CD4-positive, alpha-beta T cell treated with Interleukin-1 beta for 1 hour (primary cell): ENCODE data around the gene FCAMR.
A peak's percentile ranks its signal among the peaks of the same experiment; 100 is the strongest.

ENCODE experiments used
- DNase-seq, 2 donors: peaks; one replicate each; pipeline ENCODE4 v3.0.0-alpha.2; 2020 to 2022

The FCAMR gene

GRCh38 chr1:206955476-206956451 lies 14.5 kb downstream of the FCAMR start:
- no peak for DNase-seq

- DNase-seq, result no peak
Observed at GRCh38 chr1:206954459-206955342, 15.6 kb downstream of the FCAMR start.

GRCh38 chr1:206953626-206954025 lies 16.6 kb downstream of the FCAMR start:
- no peak for DNase-seq

- no peak for DNase-seq
Observed at GRCh38 chr1:206953126-206953525, 17.1 kb downstream of the FCAMR start.

- DNase-seq, result peak in 1 of 2 donors; percentile 24
Observed at GRCh38 chr1:206952171-206952570, 18.1 kb downstream of the FCAMR start.

GRCh38 chr1:206951318-206952100 lies 18.8 kb downstream of the FCAMR start:
- no peak for DNase-seq

- DNase-seq, result no peak
Observed at GRCh38 chr1:206949641-206950040, 20.6 kb downstream of the FCAMR start.

GRCh38 chr1:206949208-206949607 lies 21.1 kb downstream of the FCAMR start:
- no peak for DNase-seq

- no peak for DNase-seq
Observed at GRCh38 chr1:206947255-206947654, 23.0 kb downstream of the FCAMR start.

- DNase-seq, result no peak
Observed at GRCh38 chr1:206946261-206946660, 24.0 kb downstream of the FCAMR start, which contains the start of gene PIGR. TSS of gene PIGR (minus strand) at chr1:206946466. CDS start at chr1:206940531, 5,935 bp downstream.

- no peak for DNase-seq
Observed at GRCh38 chr1:206945779-206946178, 24.5 kb downstream of the FCAMR start.

- DNase-seq, result no peak
Observed at GRCh38 chr1:206944703-206945102, 25.6 kb downstream of the FCAMR start.

GRCh38 chr1:206941766-206942418 lies 28.4 kb downstream of the FCAMR start:
- DNase-seq, result no peak

- no peak for DNase-seq
Observed at GRCh38 chr1:206940588-206940936, 29.7 kb downstream of the FCAMR start.

GRCh38 chr1:206939841-206940587 lies 30.2 kb downstream of the FCAMR start:
- no peak for DNase-seq

GRCh38 chr1:206939131-206939530 lies 31.1 kb downstream of the FCAMR start:
- no peak for DNase-seq

GRCh38 chr1:206937425-206937824 lies 32.8 kb downstream of the FCAMR start:
- no peak for DNase-seq

GRCh38 chr1:206935491-206936067 lies 34.7 kb downstream of the FCAMR start:
- peak; percentile 41 to 48 for DNase-seq

- peak; percentile 75 to 77 for DNase-seq
Observed at GRCh38 chr1:206933333-206933945, 36.8 kb downstream of the FCAMR start.

GRCh38 chr1:206932177-206932576 lies 38.1 kb downstream of the FCAMR start:
- DNase-seq, result no peak

- DNase-seq, result no peak
Observed at GRCh38 chr1:206931709-206932108, 38.6 kb downstream of the FCAMR start.
